Neural cell (in vitro differentiated cells): ENCODE results near the gene SUMF1. TPM values are rescaled to one million over a fixed set of nuclear protein-coding genes. Genes with fewer than 3 reads are reported as not detected.

Experiments used
- H2AFZ ChIP-seq: fragments of 200-600, 300-800 bp; sonication (generic), shearing (Covaris generic); 2 replicates; pipeline ENCODE4 v1.6.0; 2014; ENCODE audit warnings: low read depth, mild to moderate bottlenecking, antibody characterized with exemption, low read length, moderate library complexity
- H3F3A ChIP-seq: fragments of 200-600 bp; shearing (Covaris generic); 2 replicates; pipeline ENCODE4 v1.6.1; 2016; ENCODE audit warnings: mild to moderate bottlenecking, moderate library complexity, mixed read lengths, antibody characterized with exemption, low read length; ENCODE audit not compliant: insufficient read depth, poor library complexity, severe bottlenecking
- H3K27ac ChIP-seq: fragments of 200-600, 300-800 bp; sonication (generic), shearing (Covaris generic); 2 replicates; pipeline ENCODE4 v1.5.1; 2014; ENCODE audit warnings: mild to moderate bottlenecking, low read length, moderate library complexity
- H3K27me3 ChIP-seq: fragments of 300-800, 200-600 bp; sonication (generic), shearing (Covaris generic); 2 replicates; pipeline ENCODE4 v1.6.0; 2014; ENCODE audit warnings: mild to moderate bottlenecking, low read depth, low read length, moderate library complexity; ENCODE audit not compliant: insufficient read depth
- H3K36me3 ChIP-seq: fragments of 300-800, 200-600 bp; sonication (generic), shearing (Covaris generic); 2 replicates; pipeline ENCODE4 v1.5.1; 2014; ENCODE audit warnings: mild to moderate bottlenecking, antibody characterized with exemption, low read length, moderate library complexity; ENCODE audit not compliant: insufficient read depth
- H3K4me2 ChIP-seq: fragments of 300-800, 200-600 bp; sonication (generic), shearing (Covaris generic); 2 replicates; pipeline ENCODE4 v1.6.0; 2014; ENCODE audit warnings: mild to moderate bottlenecking, low read length
- H3K4me3 ChIP-seq: fragments of 300-800, 200-600 bp; sonication (generic), shearing (Covaris generic); 2 replicates; pipeline ENCODE4 v1.5.1; 2014; ENCODE audit warnings: mild to moderate bottlenecking, low read length, moderate library complexity
- H3K79me2 ChIP-seq: fragments of 200-600 bp; shearing (Covaris generic); replicated peaks from 2 replicates; pipeline ENCODE4 v1.6.0; 2014; ENCODE audit warnings: mild to moderate bottlenecking, low read length, moderate library complexity; ENCODE audit not compliant: insufficient read depth
- H3K9ac ChIP-seq: fragments of 300-800, 200-600 bp; sonication (generic), shearing (Covaris generic); 2 replicates; pipeline ENCODE4 v1.6.1; 2016; ENCODE audit warnings: mild to moderate bottlenecking, low read length, mixed read lengths
- H3K9me2 ChIP-seq: fragments of 200-600 bp; shearing (Covaris generic); 2 replicates; pipeline ENCODE4 v1.6.1; 2016; ENCODE audit warnings: mild to moderate bottlenecking, low read length, mixed read lengths; ENCODE audit not compliant: insufficient read depth
- H3K9me3 ChIP-seq: fragments of 200-600, 300-800 bp; sonication (generic), shearing (Covaris generic); 2 replicates; pipeline ENCODE4 v1.6.1; 2016; ENCODE audit warnings: mild to moderate bottlenecking, mixed run types, low read length, moderate library complexity, mixed read lengths
- H4K20me1 ChIP-seq: fragments of 200-600 bp; shearing (Covaris generic); 2 replicates; pipeline ENCODE4 v1.6.1; 2016; ENCODE audit warnings: mild to moderate bottlenecking, mixed run types; ENCODE audit not compliant: insufficient read depth
- EP300 ChIP-seq: fragments of 450-650 bp; conservative IDR thresholded peaks from 2 replicates; pipeline ENCODE4 v1.6.1; 2014; ENCODE audit warnings: antibody characterized with exemption, mild to moderate bottlenecking, moderate library complexity; ENCODE audit not compliant: poor library complexity, severe bottlenecking
- EZH2 ChIP-seq: fragments of 200-600, 300-800 bp; shearing (Covaris generic), sonication (generic); IDR thresholded peaks from 2 replicates; pipeline ENCODE4 v1.6.1; 2014; ENCODE audit warnings: antibody characterized with exemption, low read length, borderline replicate concordance, mild to moderate bottlenecking; ENCODE audit not compliant: insufficient read depth, poor library complexity, severe bottlenecking
- MXI1 ChIP-seq: fragments of 450-650 bp; conservative IDR thresholded peaks from 2 replicates; pipeline ENCODE4 v1.6.1; 2014; ENCODE audit warnings: antibody characterized with exemption, mild to moderate bottlenecking; ENCODE audit not compliant: poor library complexity, severe bottlenecking
- POLR2AphosphoS5 ChIP-seq: IDR thresholded peaks from 2 replicates; pipeline ENCODE4 v1.6.1; 2012
- RAD21 ChIP-seq: fragments of 450-650 bp; conservative IDR thresholded peaks from 2 replicates; pipeline ENCODE4 v1.6.1; 2014; ENCODE audit warnings: antibody characterized with exemption, mild to moderate bottlenecking, moderate library complexity
- SMC3 ChIP-seq: fragments of 450-650 bp; conservative IDR thresholded peaks from 2 replicates; pipeline ENCODE4 v1.6.1; 2014; ENCODE audit warnings: antibody characterized with exemption, mild to moderate bottlenecking, moderate library complexity; ENCODE audit not compliant: poor library complexity
- TAF1 ChIP-seq: IDR thresholded peaks from 2 replicates; pipeline ENCODE4 v1.6.1; 2012; ENCODE audit warnings: low read depth
- polyA plus RNA-seq: library from polyadenylated mRNA; depleted of rRNA; stranded (reverse); fragments of >200 nt; gene quantifications from 2 replicates; pipeline ENCODE4 v1.2.3, GENCODE V29; 2014
- TF ChIP-seq, protein P1 (sequence below): fragments of 450-650 bp; IDR thresholded peaks from 2 replicates; pipeline ENCODE4 v1.5.1; 2014; ENCODE audit warnings: antibody characterized with exemption, mild to moderate bottlenecking, moderate library complexity; ENCODE audit not compliant: poor library complexity, severe bottlenecking
- TF ChIP-seq, protein P2 (sequence below): IDR thresholded peaks from 2 replicates; pipeline ENCODE4 v1.6.1; 2012; ENCODE audit warnings: borderline replicate concordance

Gene SUMF1
- polyA plus RNA-seq, 1 donor from 2014 or later = 3.6 TPM

DNA sequence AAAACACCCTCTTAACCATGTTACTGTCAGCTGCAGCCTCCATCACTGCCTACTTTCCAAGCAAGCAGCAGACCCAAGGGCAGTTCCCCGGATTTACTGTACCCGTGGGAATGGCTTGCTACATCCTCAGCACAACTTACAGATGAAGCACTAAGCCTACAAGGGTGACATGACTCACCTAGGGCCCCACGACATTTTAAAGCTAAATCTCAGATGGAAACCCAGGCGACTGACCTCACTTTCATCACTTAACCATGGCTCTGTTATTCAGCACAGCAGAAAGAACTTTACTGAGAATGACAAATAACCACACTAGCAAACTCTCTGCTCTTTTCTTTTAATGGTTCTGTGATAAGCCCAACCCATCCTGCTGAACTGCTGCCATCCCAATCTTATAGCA lies 65.6 kb downstream of the SUMF1 start:
- Histone ChIP-seq H3K9me3 (no peaks in the 10 kb centered on the region), H3K4me3 (no peak overlapping the region), H3K4me2 (no peak overlapping the region), H4K20me1 (no peaks in the 10 kb centered on the region), H3K9ac (no peak overlapping the region), H3K27ac (no peak overlapping the region), H2AFZ (no peak overlapping the region), H3K27me3 (no peaks in the 10 kb centered on the region), H3K36me3 (no peaks in the 10 kb centered on the region), H3K9me2 (no peaks in the 10 kb centered on the region), H3K79me2 (no peaks in the 10 kb centered on the region), H3F3A (no peaks in the 10 kb centered on the region)
- no peak for TF ChIP-seq MXI1

- Histone ChIP-seq H3K27ac (no peak overlapping the region), H3K9ac (no peak overlapping the region), H3K9me3 (no peaks in the 10 kb centered on the region), H4K20me1 (no peaks in the 10 kb centered on the region), H3K36me3 (no peaks in the 10 kb centered on the region), H3K79me2 (no peaks in the 10 kb centered on the region), H3F3A (no peaks in the 10 kb centered on the region), H3K4me3 (no peak overlapping the region), H2AFZ (no peak overlapping the region), H3K9me2 (no peaks in the 10 kb centered on the region), H3K27me3 (no peaks in the 10 kb centered on the region), H3K4me2 (no peak overlapping the region)
- no peak for TF ChIP-seq SMC3
These were observed 67.6 kb downstream of the SUMF1 start for GRCh38 chr3:4399476-4399875.

DNA sequence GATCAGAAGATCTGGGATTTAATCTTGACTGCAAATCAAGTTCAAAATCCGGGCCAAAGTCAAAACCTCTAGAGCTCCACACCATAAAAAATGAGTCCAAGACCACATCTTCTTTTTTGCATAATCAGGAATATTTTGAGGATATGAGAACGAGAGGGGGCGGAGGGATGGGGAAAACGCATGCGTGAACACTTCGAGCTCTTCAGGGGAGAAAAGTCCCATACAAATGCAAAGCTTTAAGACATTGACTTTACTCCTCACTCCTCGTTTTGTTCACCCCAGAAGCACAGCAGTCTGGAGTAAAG lies 68.2 kb downstream of the SUMF1 start:
- Histone ChIP-seq H3K36me3 (no peaks in the 10 kb centered on the region), H3F3A (no peaks in the 10 kb centered on the region), H4K20me1 (no peaks in the 10 kb centered on the region), H3K9me2 (no peaks in the 10 kb centered on the region), H2AFZ (no peak overlapping the region), H3K9me3 (no peaks in the 10 kb centered on the region), H3K9ac (no peak overlapping the region), H3K27ac (no peak overlapping the region), H3K79me2 (no peaks in the 10 kb centered on the region), H3K4me3 (no peak overlapping the region), H3K4me2 (no peak overlapping the region), H3K27me3 (no peaks in the 10 kb centered on the region)
- TF ChIP-seq SMC3 = no peak
- TF ChIP-seq, protein P1, sequence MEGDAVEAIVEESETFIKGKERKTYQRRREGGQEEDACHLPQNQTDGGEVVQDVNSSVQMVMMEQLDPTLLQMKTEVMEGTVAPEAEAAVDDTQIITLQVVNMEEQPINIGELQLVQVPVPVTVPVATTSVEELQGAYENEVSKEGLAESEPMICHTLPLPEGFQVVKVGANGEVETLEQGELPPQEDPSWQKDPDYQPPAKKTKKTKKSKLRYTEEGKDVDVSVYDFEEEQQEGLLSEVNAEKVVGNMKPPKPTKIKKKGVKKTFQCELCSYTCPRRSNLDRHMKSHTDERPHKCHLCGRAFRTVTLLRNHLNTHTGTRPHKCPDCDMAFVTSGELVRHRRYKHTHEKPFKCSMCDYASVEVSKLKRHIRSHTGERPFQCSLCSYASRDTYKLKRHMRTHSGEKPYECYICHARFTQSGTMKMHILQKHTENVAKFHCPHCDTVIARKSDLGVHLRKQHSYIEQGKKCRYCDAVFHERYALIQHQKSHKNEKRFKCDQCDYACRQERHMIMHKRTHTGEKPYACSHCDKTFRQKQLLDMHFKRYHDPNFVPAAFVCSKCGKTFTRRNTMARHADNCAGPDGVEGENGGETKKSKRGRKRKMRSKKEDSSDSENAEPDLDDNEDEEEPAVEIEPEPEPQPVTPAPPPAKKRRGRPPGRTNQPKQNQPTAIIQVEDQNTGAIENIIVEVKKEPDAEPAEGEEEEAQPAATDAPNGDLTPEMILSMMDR = no peak
- no peak for TF ChIP-seq EZH2
- no peak for TF ChIP-seq POLR2AphosphoS5
- TF ChIP-seq, protein P2, sequence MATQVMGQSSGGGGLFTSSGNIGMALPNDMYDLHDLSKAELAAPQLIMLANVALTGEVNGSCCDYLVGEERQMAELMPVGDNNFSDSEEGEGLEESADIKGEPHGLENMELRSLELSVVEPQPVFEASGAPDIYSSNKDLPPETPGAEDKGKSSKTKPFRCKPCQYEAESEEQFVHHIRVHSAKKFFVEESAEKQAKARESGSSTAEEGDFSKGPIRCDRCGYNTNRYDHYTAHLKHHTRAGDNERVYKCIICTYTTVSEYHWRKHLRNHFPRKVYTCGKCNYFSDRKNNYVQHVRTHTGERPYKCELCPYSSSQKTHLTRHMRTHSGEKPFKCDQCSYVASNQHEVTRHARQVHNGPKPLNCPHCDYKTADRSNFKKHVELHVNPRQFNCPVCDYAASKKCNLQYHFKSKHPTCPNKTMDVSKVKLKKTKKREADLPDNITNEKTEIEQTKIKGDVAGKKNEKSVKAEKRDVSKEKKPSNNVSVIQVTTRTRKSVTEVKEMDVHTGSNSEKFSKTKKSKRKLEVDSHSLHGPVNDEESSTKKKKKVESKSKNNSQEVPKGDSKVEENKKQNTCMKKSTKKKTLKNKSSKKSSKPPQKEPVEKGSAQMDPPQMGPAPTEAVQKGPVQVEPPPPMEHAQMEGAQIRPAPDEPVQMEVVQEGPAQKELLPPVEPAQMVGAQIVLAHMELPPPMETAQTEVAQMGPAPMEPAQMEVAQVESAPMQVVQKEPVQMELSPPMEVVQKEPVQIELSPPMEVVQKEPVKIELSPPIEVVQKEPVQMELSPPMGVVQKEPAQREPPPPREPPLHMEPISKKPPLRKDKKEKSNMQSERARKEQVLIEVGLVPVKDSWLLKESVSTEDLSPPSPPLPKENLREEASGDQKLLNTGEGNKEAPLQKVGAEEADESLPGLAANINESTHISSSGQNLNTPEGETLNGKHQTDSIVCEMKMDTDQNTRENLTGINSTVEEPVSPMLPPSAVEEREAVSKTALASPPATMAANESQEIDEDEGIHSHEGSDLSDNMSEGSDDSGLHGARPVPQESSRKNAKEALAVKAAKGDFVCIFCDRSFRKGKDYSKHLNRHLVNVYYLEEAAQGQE = no peak
- no peak for TF ChIP-seq EP300
- no peak for TF ChIP-seq RAD21
- no peak for TF ChIP-seq TAF1
- no peak for TF ChIP-seq MXI1
